Skeletal muscle satellite cell (primary cell): ENCODE results near the gene SKA1.
"Not testable (repeated sequence)": the region's sequence is repeated elsewhere in the genome, so short reads cannot be mapped to it uniquely, and the experiment has no call there.

Experiments used
- H3K27me3 ChIP-seq: 2 replicates; pipeline ENCODE4 v1.7.0; 2013; ENCODE audit warnings: low read length; ENCODE audit not compliant: control insufficient read depth, insufficient read depth
- H3K36me3 ChIP-seq: 2 replicates; pipeline ENCODE4 v1.7.0; 2013; ENCODE audit warnings: mild to moderate bottlenecking, control low read depth, low read length; ENCODE audit not compliant: insufficient read depth
- H3K4me1 ChIP-seq: 2 replicates; pipeline ENCODE4 v1.7.0; 2013; ENCODE audit warnings: low read length; ENCODE audit not compliant: control insufficient read depth, insufficient read depth
- H3K4me2 ChIP-seq: 2 replicates; pipeline ENCODE4 v1.7.0; 2013; ENCODE audit warnings: mild to moderate bottlenecking, low read length
- H3K4me3 ChIP-seq: 2 replicates; pipeline ENCODE4 v1.7.0; 2013; ENCODE audit warnings: low read length
- H3K9ac ChIP-seq: 2 replicates; pipeline ENCODE4 v1.7.0; 2013; ENCODE audit warnings: mild to moderate bottlenecking, low read depth, low read length, moderate library complexity
- H3K9me3 ChIP-seq: replicated peaks from 2 replicates; pipeline ENCODE4 v1.7.0; 2013; ENCODE audit warnings: mild to moderate bottlenecking, control low read depth, low read length

Gene SKA1

GRCh38 chr18:50436742-50437141, 61.9 kb downstream of the SKA1 start:
- H3K9ac ChIP-seq, H3K9me3 ChIP-seq, H3K4me1 ChIP-seq, H3K27me3 ChIP-seq, H3K36me3 ChIP-seq, H3K4me3 ChIP-seq, H3K4me2 ChIP-seq: not testable (repeated sequence)

- Histone ChIP-seq H3K27me3 (peaks cover 2% of the 10 kb centered on the region), H3K4me1 (no peaks in the 10 kb centered on the region), H3K4me2 (no peak overlapping the region), H3K9ac (no peak overlapping the region), H3K9me3 (no peaks in the 10 kb centered on the region), H3K36me3 (no peaks in the 10 kb centered on the region), H3K4me3 (no peak overlapping the region)
Observed at GRCh38 chr18:50439460-50440015, 64.7 kb downstream of the SKA1 start.

- Histone ChIP-seq H3K9ac (no peak overlapping the region), H3K4me1 (no peaks in the 10 kb centered on the region), H3K4me2 (no peak overlapping the region), H3K9me3 (no peaks in the 10 kb centered on the region), H3K4me3 (no peak overlapping the region), H3K27me3 (peaks cover 2% of the 10 kb centered on the region), H3K36me3 (no peaks in the 10 kb centered on the region)
Observed at GRCh38 chr18:50441016-50441415, 66.2 kb downstream of the SKA1 start.

- Histone ChIP-seq H3K9ac (no peak overlapping the region), H3K36me3 (no peaks in the 10 kb centered on the region), H3K4me1 (no peaks in the 10 kb centered on the region), H3K4me2 (no peak overlapping the region), H3K9me3 (no peaks in the 10 kb centered on the region), H3K27me3 (peaks cover 2% of the 10 kb centered on the region), H3K4me3 (no peak overlapping the region)
Observed at GRCh38 chr18:50441501-50441900, 66.7 kb downstream of the SKA1 start.
